GM18499 (cell line): Measurements from ENCODE around the gene HINFP.
"Not testable (repeated sequence)": the region's sequence is repeated elsewhere in the genome, so short reads cannot be mapped to it uniquely, and the experiment has no call there.

Experiments
- ATAC-seq: cut with Tn5 transposase; IDR thresholded peaks from one replicate; pipeline ENCODE4 v1.9.1; 2021; ENCODE audit warnings: moderate number of reproducible peaks; ENCODE audit not compliant: insufficient read depth, unreplicated experiment

HINFP gene

DNA sequence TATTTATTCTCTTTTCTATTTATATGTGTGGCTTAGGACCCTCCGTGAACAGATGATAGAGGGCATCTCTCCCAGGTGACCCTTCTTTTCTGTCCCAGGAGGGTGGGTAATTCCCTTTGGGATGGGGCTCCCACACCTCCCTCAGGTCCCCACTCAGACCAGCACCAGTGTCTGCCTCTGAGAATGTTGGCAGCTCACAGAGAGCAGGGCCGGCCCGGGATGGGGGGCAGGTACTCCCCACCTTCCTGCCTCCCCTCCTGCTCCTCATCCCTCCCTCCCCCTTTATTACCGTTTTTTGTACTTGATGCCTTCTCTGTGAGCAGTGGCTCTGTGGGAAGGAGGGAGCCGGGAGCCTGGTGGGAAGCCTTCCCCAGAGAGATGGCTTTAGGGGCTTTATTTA lies 4.8 kb upstream of the HINFP start:
- no peak for ATAC-seq

DNA sequence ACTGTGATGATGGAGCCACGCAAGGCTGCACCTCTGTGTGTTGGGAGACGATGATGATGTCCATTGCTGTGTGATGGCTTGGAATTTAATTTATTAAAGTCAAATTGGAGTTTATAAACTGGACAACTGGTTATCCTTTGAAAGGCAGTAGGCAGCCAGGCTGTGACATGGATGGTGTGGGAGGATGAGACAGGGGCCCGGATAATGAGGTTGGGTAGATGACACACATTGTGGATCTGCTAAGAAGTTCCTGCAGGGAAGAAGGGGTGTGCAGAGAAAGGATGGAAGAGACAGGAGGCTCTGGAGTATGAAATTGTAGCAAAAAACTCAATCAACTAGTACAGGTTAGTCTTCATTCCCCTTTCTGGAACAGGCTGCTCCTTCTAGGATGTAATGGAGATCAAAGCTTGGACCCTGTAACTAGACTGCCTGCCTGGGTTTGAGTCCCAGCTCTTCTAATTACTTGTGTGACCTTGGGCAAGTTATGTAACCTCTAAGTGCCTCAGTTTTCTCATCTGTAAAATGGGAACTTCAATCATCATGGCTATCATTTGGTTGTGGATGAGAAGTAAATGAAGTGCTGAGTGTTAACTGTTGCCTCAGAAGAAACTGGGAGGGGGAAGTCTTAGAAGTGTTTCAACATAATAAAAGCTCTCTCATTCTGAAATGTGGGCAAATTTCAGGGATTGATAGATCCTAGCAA lies 4.2 kb upstream of the HINFP start:
- no peak for ATAC-seq

DNA sequence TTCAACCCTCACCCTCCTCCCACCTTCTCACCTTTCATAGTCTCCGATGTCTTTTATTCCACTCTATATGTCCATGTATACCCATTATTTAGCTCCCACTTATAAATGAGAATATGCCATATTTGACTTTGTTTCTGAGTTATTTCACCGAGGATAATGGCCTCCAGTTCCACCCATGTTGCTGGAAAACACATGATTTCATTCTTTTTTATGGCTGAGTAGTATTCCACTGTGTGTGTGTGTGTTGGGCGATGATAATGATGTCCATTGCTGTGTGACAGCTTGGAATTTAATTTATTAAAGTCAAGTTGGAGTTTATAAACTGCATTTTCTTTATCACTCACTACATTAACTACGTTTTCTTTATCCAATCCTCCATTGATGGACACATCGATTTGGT lies 3.2 kb upstream of the HINFP start:
- ATAC-seq: no peak

DNA sequence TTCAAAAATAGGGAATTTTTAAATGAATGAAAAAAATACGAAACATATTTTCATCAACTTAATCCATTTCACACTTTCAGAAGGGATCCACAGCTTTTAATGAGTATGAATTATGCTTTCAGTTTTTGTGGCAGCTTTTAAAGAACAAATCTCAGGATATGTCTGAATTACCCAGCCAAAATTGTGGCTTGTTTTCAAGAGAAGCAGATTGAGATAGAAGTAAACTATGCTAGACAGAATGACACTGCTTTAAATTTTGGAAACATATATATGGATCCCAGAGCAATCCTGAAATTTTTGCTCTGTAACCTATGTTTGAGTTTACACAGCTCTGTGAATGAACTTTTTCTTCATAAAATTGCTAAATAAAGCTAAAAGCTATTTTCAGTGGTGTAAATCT lies 2.4 kb upstream of the HINFP start:
- ATAC-seq: no peak

DNA sequence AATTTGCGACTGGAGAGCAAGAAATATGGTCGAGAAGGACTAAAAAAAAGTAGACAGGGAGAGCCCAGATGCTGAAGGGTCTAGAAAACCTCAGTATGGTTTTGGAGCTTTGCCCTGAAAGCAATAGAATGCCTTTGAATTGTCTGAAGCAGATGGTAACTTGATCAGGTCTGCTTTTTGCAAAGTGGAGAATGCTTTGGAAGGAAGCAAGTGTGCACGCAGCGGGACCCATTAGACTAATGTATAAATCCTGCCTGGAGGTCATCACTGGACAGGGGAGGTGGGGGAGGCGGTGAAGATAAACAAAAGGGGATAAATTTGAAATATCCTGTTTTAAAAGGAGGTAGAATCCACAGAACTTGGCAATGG lies 757 bp upstream of the HINFP start:
- ATAC-seq: no peak

DNA sequence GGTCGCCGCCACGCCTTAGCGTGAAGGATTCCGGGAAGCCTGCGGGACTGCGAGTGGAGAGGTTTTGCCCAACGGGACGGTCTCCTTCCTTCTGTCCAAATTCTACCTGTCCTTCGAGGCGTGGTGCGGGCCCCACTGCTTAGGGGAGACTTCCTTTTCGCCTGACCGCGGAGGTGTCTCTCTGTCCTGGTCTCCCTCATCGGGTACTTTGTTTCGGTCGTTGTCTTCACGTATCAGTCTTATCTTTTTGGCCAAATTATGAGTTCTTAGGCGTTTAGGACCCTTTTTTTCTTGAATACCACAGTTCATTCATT lies 388 bp downstream of the HINFP start:
- ATAC-seq: peak; percentile 2

DNA sequence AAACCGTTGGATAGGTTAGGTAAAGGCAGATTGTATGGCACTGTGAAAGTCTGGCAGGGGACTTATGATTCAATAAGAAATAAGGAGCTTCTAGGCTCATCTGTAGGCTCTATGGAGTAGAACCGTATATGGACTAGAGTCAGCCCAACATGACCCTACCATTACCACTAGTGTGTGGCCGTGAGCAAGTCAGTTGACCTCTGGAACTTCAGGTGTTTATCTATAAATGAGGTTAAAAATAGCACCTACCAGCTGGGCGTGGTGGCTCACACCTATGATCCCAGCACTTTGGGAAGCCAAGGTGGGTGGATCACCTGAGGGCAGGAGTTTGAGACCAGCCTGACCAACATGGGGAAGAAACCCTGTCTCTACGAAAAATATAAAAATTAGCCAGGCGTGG lies 4.4 kb downstream of the HINFP start:
- no peak for ATAC-seq

DNA sequence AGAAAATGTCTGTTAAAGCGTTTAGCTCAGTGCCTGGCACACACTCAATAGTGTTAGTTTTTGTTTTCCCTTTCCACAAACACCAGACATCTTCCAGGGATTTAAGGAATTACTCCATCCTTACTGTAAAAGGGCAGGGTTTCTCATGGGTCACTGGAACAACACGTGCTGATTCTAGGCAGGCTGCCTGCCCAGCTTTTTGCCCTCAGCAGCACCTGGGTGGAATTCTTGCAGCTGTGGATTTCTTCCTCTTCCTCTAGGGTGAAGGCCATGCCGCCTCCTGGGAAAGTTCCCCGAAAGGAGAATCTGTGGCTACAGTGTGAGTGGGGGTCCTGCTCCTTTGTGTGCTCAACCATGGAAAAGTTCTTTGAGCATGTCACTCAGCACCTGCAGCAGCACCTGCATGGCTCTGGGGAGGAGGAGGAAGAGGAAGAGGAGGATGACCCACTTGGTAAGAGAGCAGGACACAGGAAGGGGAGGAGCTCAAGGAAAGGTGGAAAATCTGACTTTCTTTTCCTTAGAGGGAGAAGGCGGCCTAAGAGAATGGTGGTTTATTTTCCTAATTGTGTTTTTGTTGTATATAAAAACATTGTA lies 5.4 kb downstream of the HINFP start:
- no peak for ATAC-seq

DNA sequence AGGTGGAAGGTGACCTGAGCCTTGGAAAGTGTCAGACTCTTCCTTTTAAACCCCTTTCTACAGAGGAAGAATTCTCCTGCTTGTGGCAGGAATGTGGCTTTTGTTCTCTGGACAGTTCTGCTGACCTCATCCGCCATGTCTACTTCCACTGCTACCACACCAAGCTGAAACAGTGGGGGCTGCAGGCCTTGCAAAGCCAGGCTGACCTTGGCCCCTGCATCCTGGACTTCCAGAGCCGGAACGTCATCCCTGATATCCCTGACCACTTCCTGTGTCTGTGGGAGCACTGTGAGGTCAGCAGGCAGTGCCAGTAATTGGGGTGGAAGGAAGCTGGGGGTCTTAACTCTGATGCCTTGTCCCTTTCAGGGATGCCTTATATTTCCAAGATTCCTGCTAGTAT lies 9.3 kb downstream of the HINFP start:
- ATAC-seq: no peak

DNA sequence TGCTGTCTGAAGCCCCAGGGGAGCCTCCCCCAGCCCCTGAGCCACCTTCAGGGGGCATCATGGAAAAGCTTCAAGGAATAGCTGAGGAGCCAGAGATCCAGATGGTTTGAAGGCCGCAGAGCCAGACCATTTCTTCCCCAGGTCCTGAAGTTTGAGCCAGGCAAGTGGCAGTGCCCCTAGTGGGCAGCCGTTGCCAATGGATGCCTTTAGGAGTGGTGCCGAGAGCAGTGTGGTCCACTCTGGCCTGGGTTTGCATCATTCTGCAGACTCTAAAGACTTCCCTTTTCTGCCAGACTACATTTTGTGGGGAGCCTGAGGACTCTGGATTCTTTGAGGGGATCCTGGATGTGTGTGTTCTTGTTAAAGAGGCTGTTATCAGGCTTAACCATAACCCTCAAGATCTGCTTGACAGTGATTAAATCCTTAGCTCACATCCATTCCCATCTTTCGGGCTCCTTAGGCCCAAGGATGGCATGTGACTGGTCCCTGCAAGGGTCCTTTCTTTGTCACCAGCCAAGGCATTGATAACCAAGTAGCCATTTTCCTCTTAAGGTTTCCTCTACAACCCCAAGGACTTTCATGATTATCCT lies 13.1 kb downstream of the HINFP start:
- ATAC-seq: no peak

DNA sequence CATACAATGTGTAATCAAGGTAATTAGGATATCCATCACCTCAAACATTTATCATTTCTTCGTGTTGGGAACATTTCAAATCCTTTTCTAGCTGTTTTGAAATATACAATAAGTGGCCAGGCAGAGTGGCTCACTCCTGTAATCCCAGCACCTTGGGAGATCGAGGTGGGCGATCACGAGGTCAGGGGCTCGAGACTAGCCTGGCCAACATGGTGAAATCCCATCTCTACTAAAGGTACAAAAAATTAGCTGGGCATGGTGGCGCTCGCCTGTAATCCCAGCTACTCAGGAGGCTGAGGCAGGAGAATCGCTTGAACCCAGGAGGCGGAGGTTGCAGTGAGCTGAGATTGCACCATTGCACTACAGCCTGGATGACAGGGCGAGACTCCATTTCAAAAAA lies 17.9 kb downstream of the HINFP start:
- not testable (repeated sequence) for ATAC-seq

DNA sequence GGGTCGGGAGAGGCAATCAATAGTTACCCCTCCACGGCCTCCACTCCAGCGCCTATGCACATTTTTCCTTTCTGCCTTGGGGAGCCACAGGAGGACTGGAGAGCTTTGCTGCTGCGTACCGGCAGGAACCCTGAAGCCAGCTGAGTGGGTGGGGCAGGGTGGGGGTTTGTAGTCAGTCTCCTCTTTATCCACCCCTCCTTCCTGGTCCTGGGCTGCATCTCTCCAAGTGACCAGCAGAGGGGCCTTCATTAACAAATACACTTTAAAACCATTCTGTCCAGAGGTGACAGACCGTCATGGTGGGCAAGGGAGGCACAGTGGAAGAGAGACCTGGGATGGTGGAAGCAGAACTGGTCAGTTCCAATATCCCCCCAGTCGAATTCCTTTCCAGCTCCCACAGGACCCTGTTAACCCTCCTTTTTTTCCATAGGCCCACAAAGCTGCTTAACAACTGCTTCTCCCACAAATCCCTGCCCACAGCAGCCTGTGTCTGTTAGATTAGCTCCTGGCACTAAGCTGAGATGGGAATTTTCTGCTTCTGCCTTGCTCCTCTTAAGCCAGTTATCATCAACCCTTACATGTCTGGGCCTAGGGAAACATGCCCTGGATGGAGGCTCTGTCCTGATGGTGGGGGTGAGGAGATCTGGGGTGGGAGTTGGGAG lies 23.6 kb downstream of the HINFP start:
- no peak for ATAC-seq

DNA sequence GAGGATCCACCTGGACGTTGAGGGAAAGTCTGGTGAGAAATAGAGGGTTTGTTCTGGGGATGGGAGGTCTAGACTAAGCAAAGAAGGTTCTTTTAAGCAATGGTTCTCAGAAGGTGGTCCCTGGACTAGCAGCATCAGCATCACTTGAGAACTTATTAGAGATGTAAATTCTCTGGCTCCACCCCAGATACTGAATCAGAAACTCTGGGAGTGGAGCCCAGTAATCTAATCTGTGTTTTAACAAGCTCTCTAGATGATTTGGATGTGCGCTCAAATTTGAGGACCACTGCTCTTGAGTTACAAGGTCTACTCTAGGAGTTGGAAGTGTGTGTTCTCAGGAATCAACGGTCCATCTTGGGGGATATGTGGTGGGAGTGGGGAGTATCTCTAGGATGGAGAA lies 24.2 kb downstream of the HINFP start:
- no peak for ATAC-seq

DNA sequence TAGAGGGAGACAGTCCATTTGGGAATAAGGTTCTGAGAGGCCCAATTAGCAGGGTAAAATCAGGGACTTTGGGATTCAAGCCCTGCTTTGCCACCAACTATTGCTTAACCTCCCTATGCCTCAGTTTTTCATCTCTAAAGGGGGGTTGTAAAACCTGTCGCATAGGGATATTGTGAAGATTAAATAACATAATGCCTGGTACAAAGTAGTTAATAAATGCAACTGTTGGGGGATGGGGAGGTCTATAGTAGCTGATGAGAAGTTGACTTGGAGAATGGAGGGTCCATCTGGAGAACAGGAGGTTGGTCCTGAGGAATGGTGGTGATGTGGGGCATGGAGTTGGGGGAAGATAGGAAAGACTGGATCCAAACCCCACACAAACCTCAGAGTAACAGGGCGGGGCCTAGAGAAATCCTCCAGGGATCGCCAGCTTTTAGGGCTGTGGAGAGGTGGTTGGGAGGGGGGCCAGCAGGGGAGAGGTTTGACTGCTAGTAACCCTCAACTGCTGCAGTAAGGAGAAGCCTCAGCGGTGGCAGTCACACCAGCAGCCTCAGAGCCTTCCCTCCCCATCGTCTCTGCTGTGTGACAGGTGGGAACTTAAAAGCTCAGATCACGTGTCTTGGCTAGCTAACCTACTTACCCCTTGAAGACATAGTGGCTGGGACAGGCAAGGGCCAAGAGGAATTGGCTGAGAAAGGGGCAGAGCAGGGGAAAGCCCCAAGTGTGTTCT lies 26.4 kb downstream of the HINFP start:
- ATAC-seq: no peak

DNA sequence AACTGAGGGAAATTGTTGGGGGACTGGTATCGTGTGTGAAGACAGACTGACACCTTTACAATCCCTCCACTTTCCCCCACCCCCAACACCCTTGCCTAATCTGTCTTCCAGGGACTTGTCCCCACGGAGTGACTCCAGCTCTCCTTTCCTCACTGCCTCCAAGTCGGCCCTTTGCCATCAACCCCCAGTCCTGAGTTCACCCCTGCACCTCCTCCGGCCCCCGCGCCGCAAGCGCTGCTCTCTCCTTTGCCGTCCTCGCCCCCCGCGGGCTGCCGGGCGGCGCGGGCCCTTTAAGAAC lies 27.3 kb downstream of the HINFP start:
- ATAC-seq: no peak

DNA sequence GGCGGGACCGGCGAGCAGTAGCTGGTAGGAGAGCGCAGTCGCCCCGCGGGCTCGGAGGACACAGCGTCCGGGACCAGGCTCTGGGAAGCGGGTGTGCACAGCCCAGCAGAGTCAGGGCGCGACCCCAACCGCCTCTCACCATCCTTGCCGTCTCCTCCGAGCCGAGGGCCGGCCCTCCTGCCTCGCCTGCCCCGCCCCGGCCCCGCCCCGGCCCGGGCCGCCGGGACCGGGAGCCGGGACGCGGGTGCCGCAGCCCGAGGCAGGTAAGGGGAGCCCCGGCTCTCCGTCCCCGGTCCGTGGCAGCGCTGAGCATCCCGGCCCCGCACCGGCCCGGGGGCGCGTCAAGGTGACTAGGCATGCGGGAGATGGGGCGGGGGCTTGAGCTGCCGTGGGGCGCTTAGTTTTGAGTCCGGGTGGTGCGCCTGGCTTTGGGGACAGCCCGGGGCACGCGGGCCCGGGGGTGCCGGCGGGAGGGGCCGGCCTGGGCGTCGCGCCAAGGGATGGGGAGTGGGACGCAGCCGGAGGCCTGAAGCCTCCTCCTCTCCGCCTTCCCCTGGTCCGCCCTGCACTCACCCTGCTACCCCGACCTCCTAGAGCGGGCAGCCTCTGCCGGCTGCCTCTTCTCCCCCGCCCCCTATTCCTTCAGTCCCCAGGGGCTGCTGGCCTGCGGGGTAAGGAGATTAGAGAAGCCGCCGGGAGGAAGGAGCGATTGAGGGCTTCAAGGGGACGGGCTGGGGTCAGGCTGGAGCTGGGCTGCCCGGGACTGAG lies 27.8 kb downstream of the HINFP start, which contains the start of gene ABCG4:
Gene ABCG4 (plus strand): TSS at position 35 of the 768 bp plus-strand sequence. CDS start 914 bp downstream, outside the sequence.
- ATAC-seq: no peak

DNA sequence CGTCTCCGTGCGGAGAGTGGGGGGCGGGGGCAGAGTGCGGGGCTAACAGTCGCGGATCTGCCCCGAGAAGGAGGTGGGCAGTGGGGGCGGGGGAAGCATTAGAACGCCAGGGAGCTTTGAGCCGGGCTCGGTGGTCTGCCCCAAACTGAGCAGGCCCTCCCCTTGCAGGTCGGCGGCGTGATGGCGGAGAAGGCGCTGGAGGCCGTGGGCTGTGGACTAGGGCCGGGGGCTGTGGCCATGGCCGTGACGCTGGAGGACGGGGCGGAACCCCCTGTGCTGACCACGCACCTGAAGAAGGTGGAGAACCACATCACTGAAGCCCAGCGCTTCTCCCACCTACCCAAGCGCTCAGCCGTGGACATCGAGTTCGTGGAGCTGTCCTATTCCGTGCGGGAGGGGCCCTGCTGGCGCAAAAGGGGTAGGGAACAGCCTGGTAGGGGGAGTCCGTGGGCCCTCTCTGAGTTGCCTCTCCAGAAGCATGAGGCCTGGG lies 28.5 kb downstream of the HINFP start:
- no peak for ATAC-seq

DNA sequence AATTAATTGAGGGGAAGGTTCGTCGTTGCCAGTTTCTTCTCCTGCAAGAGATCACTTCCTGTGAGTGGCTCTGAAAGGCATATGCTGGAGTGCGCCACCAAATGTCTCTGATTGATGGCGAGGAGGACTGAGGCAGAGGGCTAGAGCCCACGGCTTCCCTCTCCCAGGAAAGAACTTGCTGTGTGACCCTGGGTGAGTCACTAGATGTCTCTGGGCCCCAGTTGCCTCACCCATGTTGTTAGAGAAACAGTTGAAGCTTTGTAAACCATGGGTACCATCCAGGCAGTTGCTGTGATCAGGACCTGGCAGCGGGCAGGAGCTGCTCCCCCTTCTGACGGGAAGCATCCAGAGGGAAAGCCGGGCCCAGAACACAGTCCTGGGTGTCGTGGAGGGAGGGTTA lies 30.7 kb downstream of the HINFP start:
- ATAC-seq: no peak

DNA sequence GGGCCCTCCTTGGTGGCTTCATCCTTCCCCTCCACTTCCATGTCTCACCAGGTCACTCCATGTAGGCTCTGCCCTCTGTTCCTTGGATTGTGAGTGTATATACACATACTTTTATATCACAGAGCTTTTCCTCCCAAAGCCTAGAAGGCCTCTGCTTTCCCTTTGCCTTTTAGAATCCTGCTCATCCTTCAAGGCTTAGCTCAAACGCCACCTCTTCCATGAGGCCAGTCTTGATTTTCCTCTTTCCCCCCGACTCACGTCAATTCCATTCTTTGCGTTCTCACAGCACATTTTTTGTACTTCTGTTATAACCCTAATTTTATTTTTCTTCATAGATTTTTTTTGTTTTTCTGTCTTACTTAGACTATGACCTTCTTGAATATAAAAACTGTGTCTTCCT lies 31.2 kb downstream of the HINFP start:
- no peak for ATAC-seq
